SHP77 (cell line): ENCODE results near the gene NR3C1.

ENCODE experiments used
- DNase-seq, 2 experiments: peaks; one replicate each; lab custom pipeline; 2025; lab: John Stamatoyannopoulos, UW

Gene NR3C1

DNA sequence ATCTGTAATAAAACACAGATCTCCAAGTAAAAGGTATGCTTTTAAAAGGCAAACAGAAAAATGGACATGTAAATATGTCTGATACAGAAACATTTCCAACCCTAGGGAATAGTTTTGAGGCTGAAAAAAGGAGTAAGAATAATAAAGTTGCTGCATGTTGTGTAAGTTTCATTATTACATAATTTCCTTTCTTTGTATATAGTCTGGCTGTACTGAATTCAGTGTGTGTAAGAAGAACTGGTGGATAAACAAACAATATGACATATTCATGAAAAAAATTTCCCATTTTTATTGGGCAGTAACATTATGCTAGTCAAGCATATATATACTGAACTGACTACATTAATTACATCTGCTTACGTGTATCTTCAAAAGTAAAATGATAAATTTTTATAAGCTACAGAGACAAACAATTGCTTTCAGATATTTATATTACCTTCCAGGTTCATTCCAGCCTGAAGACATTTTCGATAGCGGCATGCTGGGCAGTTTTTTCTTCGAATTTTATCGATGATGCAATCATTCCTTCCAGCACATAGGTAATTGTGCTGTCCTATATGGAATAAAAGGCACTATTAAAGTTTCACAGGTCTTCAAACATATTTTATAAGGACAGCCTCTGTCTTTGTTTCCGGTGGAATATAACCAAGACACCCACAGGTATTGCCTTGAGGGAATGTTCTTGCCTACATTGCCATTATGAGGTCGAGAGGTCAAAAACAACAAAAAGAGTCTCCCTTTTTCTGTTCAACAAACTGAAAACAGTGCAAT is 93.6 kb downstream of the NR3C1 start:
- no peak for DNase-seq

DNA sequence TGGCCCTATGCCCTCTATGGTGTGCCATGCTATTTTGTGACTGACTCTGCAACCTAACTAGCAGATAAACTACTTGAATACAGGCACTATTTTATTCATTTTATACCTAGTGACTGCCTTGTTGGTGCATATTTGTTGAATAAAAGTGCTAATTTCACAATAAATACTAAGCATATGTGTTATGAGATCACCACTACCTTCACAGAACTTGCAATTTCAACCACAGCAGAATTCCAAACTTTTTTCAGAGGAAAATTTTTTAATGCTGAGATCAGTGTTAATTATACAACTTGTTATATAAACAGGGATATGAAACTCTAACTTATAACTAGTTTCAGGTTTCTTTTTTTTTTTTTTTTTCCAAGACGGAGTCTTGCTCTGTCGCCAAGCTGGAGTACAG is 94.8 kb downstream of the NR3C1 start:
- DNase-seq, result no peak

DNA sequence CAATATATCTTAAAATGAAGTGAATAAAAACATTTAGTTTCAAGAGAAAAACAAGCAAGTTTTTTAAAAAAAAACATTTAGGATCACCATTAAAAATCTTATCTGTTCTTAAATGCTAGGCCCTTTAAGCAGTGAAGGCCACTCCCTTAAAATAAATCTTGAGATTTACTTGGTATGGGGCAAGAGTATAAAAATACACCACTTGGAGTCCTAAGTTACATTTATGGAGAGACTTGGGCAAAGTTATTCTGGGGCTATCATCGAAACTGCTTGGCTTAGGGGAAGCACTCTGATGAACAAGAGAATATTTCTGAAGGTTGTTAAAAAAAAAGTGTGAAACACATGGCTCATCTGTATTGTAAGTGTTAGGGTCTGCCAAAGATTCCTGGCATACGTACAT is 97.4 kb downstream of the NR3C1 start:
- no peak for DNase-seq

DNA sequence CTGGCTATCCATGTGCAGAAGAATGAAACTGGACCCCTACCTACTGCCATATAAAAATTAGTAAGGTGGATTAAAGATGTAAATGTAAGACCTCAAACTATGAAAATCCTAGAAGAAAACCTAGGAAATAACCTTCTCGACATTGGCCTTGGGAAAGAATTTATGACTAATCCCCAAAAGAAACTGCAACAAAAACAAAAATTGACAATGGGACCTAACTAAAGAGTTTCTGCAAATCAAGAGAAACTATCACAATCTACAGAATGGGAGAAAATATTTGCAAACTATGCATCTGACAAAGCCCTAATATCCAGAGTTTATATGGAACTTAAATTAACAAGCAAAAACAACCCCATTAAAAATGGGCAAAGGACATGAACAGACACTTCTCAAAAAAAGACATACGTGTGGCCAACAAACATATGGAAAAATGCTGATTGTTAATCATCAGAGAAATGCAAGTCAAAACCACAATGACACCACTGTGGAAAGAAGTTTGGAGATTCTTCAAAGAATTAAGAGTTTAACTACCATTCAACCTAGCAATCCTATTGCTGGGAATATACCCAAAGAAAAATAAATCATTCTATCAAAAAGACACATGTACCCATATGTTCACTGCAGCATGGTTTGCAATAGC is 98.5 kb downstream of the NR3C1 start:
- no peak for DNase-seq

DNA sequence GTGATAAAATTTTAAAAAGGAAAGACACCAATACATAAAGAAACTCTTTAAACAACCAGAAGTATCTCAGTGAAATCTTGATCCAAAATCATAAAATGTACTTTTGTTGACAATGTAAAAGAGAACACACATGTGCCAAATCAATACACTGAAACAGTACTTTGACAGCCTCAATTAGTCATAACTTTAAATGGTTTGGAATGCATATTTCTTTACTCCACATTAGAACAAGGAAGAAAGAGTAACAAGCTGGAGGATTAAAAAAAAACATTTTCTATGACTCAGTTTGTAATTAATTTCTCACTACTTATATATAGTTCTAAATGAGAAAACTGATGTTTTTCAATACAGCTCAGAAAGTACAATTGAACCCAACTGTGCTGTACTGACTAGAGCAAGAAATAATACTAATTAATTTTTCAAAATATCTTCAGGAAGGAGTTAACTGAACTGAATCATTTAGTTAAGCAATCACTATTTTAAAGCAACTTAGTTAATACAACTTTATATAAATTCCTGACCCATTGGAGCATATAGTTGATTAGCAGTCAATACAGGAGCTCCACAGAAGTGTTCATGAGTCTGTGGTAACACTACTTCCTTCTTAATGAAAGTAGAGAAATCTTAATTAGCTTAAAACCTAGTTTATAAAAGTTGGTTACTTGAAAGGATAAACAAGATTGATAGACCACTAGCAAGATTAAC is 101.0 kb downstream of the NR3C1 start:
- DNase-seq, result no peak

DNA sequence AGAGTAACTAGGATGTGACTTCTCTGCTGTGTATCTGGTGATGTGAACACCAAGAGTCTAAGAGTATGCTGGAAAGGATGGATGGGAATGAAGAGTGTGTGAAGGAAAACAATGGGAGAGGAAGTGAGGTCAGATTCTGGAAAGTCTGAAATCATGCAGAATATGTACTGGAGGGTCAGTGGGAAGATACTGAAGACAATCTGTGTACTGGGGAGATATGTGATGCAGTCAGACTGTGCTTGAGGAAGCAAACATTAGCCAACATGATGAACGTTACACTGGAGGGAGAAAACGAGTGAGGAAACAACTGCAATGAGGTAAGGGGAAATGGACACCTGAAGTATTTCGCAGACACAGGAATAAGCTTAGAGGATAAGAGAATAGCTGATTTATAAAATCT is 105.7 kb downstream of the NR3C1 start:
- DNase-seq, result no peak

DNA sequence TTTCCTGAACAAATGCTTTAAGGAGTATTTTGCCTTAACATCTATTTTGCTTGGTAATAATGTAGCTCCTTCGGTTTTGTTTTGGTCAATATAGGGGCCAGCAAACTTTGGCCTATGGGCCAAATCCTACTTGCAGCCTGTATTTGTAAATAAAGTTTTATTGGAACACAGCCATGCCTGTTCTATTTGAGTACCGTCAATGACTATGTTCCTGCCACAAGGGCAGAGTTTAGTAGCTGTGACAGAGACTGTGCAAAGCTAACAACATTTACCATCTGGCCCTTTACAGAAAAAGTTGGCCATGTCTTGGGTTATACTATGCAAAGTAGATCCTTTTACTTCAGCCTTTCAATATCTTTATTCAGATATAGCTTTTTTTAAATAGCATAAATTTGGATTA is 113.4 kb downstream of the NR3C1 start:
- no peak for DNase-seq

DNA sequence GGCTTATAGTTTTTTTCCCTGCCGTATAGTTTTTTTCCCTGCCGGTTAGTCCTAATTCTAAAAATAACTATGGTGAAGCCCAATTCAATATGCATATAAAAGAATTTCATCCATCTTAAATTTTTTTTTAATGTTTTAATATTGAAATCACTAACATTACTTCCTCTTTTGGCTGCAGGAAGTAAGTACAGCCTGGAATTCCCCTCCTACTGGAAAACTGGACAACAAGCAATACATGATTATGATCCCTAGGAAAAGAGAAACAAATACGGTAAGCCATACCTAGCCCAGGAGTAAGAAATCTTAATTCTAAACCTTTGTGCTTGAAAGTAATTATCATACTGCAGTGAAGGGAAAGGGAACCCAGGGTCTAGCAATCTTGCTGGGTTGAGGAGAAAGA is 119.0 kb downstream of the NR3C1 start:
- no peak for DNase-seq

DNA sequence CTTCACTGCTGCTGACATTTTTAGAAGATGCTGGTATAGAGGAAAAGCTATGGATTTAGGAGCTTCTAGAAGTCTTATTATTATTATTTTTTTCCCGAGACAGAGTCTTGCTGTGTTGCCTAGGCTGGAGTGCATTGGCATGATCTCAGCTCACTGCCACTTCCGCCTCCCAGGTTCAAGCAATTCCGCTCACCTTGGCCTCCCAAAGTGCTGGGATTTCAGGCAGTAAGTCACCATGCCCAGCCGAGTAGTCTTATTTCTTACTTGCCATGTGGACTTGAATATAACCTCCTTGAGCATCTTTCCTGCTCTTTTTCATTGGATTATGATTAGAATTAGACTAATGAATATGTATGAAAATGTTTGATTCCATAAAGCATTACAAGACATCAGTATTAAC is 119.5 kb downstream of the NR3C1 start:
- DNase-seq, result no peak

DNA sequence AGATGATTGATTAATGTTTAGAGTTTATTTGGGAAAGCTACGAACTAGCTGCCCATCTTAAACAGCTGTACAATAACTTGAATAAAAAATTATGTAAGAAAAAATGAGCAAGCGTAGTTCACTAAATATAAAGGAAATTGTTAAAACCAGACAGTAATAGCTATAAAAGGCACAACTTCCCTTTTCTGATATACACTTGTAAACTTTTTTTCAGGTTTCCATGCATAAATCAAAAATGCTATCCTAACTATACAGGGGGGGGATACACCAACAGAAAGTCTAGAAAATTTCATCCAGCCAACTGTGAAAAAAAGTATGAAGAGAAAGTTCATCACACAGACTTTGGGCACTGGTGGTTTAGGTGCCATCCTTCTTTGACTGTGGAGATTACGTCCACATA is 122.3 kb downstream of the NR3C1 start:
- no peak for DNase-seq

DNA sequence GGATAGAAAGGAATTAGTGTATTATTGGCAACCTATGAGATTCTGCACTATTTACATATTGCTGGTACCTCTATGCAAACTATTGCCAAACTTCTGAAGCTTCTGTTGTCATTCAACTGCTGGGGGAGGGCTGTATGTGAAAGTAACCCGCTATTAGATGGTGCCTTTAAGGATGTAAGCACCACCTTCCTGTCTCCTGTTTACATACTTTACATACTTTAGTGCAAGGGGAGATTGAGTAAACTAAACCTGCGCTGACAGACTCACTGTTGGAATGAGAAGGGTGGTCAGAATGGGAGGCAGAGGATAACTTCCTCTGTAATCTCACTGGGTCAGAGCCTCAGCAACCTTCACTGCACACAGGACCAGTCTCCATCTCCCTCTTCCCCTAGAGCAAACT is 123.8 kb downstream of the NR3C1 start:
- no peak for DNase-seq

DNA sequence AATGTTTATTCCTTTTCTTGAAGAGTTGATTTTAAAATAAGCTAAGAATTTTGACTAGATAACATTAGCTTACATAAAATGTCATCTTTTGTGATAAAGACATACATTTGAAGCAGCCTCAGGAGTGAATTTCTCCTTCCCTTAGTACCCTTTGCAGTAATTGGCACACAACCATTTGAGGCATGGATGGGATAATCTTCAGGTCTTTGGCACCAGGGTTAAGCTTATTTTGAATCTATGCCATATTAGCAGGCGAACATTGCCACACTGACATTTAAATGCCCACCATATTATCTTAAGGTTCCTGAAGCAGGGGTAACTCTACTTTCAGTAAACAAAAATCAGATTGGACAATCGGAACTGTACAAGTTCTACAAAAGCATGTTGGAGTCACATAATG is 126.0 kb downstream of the NR3C1 start:
- DNase-seq, result no peak

DNA sequence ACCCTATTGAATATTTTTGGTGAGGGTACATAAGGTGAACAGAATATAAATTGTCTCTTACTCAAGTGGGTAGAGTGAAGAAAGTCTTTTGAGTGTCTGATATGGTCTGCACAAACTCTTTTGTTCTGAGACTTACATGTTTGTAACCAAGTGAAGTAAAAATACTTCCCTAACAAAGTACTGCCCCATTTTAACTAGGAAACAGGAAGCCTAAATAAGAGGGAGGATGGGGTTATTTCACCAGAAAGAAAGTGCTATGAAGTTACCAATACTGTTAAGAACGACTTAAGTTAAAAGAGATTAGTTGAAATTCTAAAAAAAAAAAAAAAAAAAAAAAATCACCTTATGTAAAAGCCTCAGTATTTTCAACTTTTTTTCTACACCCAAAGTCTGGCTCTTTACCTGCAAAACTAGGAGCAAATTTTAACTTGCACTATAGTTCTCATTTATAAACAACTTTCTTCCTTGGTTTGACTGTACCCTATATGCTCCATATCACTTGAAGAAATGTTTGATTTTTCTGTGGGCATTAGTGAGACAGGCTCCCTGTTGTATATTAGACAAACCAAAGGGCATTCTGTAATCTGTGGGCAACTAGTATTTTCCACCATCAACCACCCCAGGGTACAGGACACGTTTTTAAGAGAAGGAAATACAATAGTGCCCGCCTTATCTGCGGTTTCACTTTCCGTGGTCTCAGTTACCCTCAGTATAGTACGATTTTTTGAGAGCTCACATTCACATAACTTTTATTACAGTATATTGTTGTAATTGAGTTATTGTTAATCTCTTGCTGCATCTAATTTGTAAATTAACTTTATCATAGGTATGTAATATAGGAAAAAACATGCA is 127.7 kb downstream of the NR3C1 start:
- no peak for DNase-seq

DNA sequence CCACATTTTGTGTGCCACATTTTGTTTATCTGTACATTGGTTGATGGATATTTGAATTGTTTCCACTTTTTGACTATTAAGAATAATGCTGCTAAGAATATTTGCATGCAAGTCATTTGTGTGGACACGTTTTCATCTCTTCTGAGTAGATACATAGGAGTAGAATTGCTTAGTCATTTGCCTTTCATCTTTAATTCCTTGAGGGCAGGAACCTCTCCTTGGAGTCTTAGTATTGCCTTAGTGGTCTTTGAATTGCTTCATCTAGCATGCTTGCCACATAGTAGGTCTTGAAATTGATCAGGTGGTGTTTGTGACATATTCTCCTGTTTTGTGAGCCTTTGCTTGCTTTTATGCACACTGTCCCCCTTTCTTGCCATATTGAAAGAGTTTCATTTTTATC is 128.5 kb downstream of the NR3C1 start:
- DNase-seq, result no peak

DNA sequence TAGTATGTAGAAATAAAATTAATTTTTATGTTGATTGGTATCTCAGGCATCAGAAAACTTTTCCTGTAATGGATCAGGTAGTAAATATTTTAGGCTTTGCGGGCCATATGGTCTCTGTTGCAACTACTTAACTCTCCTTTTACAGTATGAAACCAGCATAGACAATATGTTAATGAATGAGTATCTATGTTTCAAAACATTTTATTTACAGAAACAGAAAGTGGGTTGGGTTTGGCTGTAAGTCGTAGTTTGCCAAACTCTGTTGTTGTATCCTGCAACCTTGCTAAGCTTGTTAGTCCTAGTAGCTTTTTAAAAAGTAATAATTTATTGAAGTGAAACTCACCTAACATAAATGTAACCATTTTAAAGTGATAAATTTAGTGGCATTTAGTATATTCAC is 132.1 kb downstream of the NR3C1 start:
- no peak for DNase-seq

DNA sequence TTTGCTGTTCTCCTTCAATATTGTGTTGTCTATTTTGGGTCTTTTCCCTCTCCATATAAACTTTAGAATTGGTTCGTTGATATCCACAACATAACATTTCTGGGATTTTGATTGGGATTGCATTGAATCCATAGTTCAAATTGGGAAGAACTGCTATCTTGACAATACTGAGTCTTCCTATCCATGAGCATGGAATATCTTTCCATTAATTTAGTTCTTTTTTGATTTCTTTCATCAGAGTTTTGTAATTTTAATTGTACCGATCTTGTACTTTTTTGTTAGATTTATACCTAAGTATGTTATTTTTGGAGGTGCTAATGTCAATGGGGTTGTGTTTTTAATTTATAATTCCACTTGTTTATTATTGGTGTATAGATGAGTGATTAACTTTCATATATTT is 135.1 kb downstream of the NR3C1 start:
- DNase-seq, result no peak

DNA sequence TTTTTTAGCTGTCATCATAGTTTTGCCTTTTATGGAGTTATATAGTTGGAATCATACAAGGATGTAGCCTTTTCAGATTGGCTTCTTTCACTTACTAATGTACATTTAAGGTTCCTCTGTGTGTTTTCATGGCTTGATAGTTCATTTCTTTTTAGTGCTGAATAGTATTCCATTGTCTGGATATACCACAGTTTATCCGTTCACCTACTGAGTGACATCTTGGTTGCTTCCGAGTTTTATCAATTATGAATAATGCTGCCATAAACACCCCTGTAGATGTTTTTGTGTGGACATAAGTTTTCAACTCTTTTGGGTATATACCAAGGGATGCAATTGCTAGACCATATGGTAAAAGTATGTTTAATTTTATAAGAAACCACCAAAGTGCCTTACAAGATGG is 136.3 kb downstream of the NR3C1 start:
- DNase-seq, result no peak

DNA sequence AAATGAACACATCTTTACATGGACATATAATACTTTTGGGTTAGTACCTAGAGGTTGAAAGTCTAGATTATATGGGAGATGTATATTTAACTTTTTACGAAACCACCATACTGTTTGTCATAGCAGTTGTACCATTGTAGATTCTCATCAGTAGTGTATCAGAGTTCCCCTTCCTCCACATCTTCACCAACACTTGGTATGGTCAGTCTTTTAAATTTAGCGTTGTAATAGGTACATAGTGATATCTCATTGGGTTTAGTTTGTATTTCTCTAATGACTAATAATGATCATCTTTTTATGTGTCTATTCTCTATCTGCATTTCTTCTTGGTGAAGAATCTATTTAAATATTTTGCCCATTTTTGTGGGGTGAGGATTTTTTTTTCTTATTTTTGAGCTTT is 137.5 kb downstream of the NR3C1 start:
- DNase-seq, result no peak

DNA sequence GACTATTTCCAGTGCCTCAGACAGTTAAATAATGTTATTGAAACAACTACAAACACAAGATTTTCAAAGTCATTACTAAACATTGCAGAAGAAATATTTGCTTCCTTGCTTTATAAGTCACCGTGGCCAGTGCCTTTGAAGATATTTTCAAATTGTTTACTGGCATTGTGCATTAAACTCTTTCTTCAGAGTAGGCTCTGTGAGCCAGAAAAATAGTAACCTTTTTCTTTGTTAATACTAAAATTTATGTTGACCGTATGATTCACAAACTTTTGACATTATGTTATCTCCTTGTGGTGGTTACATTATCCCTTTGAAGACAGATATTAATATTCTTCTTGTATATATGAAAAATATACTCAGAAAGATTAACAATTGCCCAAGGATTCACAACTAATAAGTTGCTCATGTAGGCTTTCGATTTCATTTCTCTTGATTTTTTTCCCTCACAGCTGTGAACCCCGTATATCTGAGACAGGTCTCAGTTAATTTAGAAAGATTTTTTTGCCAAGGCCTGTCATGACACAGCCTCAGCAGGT is 140.1 kb downstream of the NR3C1 start:
- DNase-seq, result no peak

DNA sequence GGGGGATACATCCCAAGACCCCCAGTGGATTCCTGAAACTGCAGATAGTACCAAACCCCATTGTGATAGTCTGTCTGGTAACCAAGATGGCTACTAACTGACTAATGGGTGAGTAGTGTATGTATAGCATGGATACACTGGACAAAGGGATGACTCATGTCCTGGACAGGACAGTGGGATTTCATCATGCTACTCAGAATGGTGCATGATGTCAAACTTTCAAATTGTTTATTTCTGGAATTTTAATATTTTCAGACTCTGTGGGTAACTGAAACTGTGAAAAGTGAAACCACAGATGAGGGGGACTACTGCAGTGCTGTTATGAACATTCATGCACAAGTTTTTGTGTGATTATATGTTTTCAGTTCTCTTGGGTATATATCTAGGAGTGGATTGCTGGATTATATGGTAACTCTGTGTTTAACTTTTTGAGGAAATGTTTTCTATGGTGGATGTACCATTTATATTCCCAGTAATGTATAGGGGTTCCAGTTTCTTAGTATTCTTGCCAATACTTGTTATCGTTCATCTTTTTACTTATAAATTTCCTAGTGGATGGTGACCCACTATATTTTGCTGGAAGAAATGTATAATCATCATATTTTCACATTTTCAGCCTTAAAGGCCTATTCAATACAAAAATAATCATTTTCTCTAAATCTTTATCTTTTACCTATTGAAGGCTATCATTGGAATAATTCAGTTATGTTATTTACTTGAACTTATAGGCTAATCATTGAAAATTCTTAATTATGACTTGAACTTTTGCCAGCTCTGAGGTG is 140.9 kb downstream of the NR3C1 start:
- DNase-seq, result no peak

DNA sequence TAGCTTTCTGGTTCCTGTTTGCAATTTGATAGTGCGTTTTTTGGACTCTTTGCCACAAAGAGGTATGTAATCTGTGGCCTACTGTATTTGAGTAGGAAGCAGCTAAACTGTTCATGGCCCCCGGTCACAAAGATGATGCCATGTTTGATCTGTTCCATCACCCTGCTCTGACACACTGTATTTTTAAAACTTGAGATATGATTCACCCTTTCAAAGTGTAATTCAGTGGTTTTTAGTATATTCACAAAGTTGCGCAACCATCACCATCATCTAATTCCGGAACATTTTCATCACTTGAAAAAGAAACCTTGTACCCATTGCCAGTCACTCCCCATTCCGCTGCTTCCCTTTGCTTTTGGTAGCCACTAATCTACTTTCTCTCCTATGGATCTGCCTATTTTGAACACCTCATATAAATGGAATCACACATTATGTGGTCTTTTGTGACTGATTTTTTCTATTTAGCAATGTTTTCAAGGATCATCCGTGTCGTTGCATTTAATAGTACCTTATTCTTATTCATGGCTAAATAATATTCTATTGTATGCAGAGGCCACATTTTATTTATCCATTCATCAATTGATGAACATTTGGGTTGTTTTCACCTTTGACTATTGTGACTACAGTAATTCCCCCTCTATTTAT is 141.6 kb downstream of the NR3C1 start:
- no peak for DNase-seq
